ENCODE results near the gene CLDN5.

The CLDN5 gene

GRCh38 chr22:19569276-19569640 is 45.0 kb upstream of the CLDN5 start:
- TF ChIP-seq SPI1 (IDR thresholded peaks at IDR 0.05; ENCODE audit: borderline replicate concordance, low read depth) (no peak), POLR2AphosphoS5 (IDR thresholded peaks at IDR 0.05; ENCODE audit: low read depth) (no peak), CTCF (IDR thresholded peaks at IDR 0.05; ENCODE audit: insufficient read depth, low read length) (no peak), GABPA (IDR thresholded peaks at IDR 0.05; ENCODE audit: low read depth) (no peak)
- no peak for DNase-seq (ENCODE audit: low read depth in 1 of 2, low spot score in 1 of 2)
- Histone ChIP-seq H3K27me3 (ENCODE audit: insufficient read depth, poor library complexity, severe bottlenecking) (no peaks in the 10 kb centered on the region), H3K27ac (replicated peaks) (no peak overlapping the region), H3K4me3 (replicated peaks; ENCODE audit: insufficient read depth, low read length) (no peak overlapping the region)

GRCh38 chr22:19568337-19569275 is 44.4 kb upstream of the CLDN5 start:
- no peak for DNase-seq (ENCODE audit: low read depth in 1 of 2, low spot score in 1 of 2)
- no peak overlapping the region for H3K27ac ChIP-seq (replicated peaks)
- H3K27me3 ChIP-seq (ENCODE audit: insufficient read depth, poor library complexity, severe bottlenecking), result no peaks in the 10 kb centered on the region
- no peak overlapping the region for H3K4me3 ChIP-seq (replicated peaks; ENCODE audit: insufficient read depth, low read length)
- TF ChIP-seq POLR2AphosphoS5 (IDR thresholded peaks at IDR 0.05; ENCODE audit: low read depth) (no peak), GABPA (IDR thresholded peaks at IDR 0.05; ENCODE audit: low read depth) (no peak), REST (IDR thresholded peaks at IDR 0.05; ENCODE audit: insufficient replicate concordance, low read depth) (no peak), SPI1 (IDR thresholded peaks at IDR 0.05; ENCODE audit: borderline replicate concordance, low read depth) (no peak), CTCF (IDR thresholded peaks at IDR 0.05; ENCODE audit: insufficient read depth, low read length) (no peak)

- TF ChIP-seq CTCF (IDR thresholded peaks at IDR 0.05; ENCODE audit: insufficient read depth, low read length) (no peak), REST (IDR thresholded peaks at IDR 0.05; ENCODE audit: insufficient replicate concordance, low read depth) (no peak), GABPA (IDR thresholded peaks at IDR 0.05; ENCODE audit: low read depth) (no peak), SPI1 (IDR thresholded peaks at IDR 0.05; ENCODE audit: borderline replicate concordance, low read depth) (no peak), POLR2AphosphoS5 (IDR thresholded peaks at IDR 0.05; ENCODE audit: low read depth) (no peak)
- Histone ChIP-seq H3K4me3 (replicated peaks; ENCODE audit: insufficient read depth, low read length) (no peak overlapping the region), H3K27me3 (ENCODE audit: insufficient read depth, poor library complexity, severe bottlenecking) (no peaks in the 10 kb centered on the region), H3K27ac (replicated peaks) (no peak overlapping the region)
- DNase-seq (ENCODE audit: low read depth in 1 of 2, low spot score in 1 of 2), result no peak
Observed at GRCh38 chr22:19567157-19568009, 43.2 kb upstream of the CLDN5 start.
